Measurements from ENCODE around the gene SLC6A11. TPM values are rescaled to one million over a fixed set of nuclear protein-coding genes. Genes with fewer than 3 reads are reported as not detected.

SLC6A11 gene
- total RNA-seq, 1 donor from 2014 or later: 0.19 TPM

DNA sequence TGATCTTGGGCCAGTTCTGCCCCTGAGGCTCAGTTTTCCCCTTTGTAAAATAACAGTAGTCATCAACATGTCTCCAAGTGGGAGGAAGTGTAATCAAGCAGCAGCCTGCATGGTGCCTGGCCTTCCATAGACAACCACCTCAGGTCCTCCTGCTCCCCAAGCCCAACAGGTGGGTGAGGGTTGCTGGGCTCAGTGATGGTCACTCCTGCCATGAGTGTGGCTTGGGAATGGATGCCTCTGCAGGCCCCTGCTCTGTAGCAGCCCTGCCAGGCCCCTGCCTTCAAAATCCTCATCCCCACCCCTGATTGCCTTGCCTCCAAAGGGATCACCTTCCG lies 117.4 kb downstream of the SLC6A11 start:
- Mint-ChIP-seq H3K4me3 (ENCODE audit: low read depth) (no peak overlapping the region), H3K4me1 (ENCODE audit: low read depth) (no peaks in the 10 kb centered on the region), H3K27ac (no peak overlapping the region), H3K36me3 (ENCODE audit: insufficient read depth) (no peaks in the 10 kb centered on the region), H3K27me3 (peaks cover 26% of the 10 kb centered on the region), H3K9me3 (ENCODE audit: low read depth) (no peaks in the 10 kb centered on the region)
- TF ChIP-seq, protein P1, sequence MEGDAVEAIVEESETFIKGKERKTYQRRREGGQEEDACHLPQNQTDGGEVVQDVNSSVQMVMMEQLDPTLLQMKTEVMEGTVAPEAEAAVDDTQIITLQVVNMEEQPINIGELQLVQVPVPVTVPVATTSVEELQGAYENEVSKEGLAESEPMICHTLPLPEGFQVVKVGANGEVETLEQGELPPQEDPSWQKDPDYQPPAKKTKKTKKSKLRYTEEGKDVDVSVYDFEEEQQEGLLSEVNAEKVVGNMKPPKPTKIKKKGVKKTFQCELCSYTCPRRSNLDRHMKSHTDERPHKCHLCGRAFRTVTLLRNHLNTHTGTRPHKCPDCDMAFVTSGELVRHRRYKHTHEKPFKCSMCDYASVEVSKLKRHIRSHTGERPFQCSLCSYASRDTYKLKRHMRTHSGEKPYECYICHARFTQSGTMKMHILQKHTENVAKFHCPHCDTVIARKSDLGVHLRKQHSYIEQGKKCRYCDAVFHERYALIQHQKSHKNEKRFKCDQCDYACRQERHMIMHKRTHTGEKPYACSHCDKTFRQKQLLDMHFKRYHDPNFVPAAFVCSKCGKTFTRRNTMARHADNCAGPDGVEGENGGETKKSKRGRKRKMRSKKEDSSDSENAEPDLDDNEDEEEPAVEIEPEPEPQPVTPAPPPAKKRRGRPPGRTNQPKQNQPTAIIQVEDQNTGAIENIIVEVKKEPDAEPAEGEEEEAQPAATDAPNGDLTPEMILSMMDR (IDR thresholded peaks at IDR 0.05; ENCODE audit: unreplicated experiment): no peak
- no peak for DNase-seq (ENCODE audit: low spot score, unreplicated experiment)

DNA sequence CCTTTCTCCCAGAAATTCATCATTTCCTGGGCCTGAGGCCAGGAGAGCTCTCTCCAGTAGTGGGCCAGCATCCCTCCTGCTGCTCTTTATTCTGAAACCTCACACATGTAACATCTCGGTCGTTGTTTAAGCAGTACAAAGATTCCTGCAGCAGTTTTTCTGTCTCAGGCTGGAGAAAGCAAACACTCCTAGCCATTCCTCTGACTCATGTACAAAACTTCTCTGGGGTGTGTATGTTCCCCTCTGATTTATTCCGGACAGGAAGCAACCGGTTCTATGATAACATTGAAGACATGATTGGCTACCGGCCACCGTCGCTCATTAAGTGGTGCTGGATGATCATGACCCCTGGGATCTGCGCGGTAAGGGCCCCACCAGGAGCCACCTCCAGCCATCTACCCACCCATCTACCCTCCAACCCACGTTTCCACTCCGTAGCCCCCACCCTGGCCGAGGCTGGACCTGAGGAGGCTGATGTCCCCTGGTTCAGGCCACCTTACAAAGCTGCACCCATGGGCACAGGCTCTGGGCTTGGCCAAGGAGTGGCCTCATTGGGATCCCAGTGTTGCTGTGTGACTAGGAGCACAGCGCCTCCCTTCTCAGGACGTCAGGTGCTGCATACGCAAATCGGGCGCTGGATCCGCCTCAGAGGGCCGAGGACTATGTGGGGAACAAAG lies 117.9 kb downstream of the SLC6A11 start:
- Mint-ChIP-seq H3K9me3 (ENCODE audit: low read depth) (no peaks in the 10 kb centered on the region), H3K4me1 (ENCODE audit: low read depth) (no peaks in the 10 kb centered on the region), H3K4me3 (ENCODE audit: low read depth) (no peak overlapping the region), H3K27me3 (peaks cover 23% of the 10 kb centered on the region), H3K36me3 (ENCODE audit: insufficient read depth) (no peaks in the 10 kb centered on the region), H3K27ac (no peak overlapping the region)
- DNase-seq (ENCODE audit: low spot score, unreplicated experiment): no peak
- TF ChIP-seq, protein P1 (IDR thresholded peaks at IDR 0.05; ENCODE audit: unreplicated experiment): no peak

DNA sequence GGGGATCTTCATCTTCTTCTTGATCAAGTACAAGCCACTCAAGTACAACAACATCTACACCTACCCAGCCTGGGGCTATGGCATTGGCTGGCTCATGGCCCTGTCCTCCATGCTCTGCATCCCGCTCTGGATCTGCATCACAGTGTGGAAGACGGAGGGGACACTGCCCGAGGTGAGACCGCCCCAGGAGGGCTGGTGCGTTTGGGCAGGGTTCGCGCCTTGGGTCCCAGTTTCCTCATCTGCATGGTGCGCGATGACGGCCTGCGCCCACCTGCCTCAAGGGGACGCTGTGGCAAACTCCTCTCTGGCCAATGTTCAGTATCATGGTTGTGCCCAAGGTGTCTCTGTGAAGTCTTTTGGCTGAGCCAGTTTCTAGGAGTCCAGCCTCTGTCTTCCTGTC lies 119.0 kb downstream of the SLC6A11 start:
- Mint-ChIP-seq H3K36me3 (ENCODE audit: insufficient read depth) (no peaks in the 10 kb centered on the region), H3K4me1 (ENCODE audit: low read depth) (no peaks in the 10 kb centered on the region), H3K9me3 (ENCODE audit: low read depth) (no peaks in the 10 kb centered on the region), H3K27me3 (peaks cover 24% of the 10 kb centered on the region), H3K27ac (no peak overlapping the region), H3K4me3 (ENCODE audit: low read depth) (no peak overlapping the region)
- no peak for DNase-seq (ENCODE audit: low spot score, unreplicated experiment)
- TF ChIP-seq, protein P1 (IDR thresholded peaks at IDR 0.05; ENCODE audit: unreplicated experiment): no peak

DNA sequence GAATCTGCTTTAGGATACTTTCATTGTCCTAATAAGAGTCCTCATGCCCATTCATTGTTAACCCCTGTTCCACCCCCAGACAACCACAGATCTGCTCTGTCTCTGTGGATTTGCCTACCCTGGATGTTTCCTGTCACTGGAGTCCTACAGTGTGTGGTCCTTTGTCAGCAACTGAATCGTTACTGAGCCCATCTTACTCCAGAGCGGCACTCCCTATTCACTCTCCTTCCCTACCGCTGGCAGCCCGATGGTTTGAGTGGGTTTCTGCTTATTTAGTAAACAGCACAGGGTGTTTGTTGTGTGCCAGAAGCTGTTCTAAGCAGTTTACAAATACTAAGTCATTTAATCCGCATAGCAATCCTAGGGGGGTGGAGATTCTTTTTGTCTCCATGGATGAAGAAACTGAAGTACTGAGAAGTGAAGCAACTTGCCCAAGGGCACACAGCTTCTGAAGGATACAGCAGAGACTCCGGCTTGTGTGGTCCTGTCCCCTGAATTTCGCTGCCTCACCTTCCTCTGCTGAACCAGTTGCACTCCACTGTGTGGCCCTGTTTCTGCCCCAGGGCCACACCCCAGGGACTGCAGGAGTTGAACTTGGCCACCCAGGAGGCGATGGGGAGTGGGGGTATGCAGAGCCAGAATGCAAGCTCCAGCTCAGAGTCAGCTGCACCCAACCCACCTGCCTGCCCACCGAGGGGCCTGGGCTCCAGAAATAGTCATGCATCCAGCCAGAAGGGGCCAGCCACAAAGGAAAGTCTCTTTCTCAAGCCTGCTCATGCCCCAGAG lies 120.0 kb downstream of the SLC6A11 start:
- Mint-ChIP-seq H3K9me3 (ENCODE audit: low read depth) (no peaks in the 10 kb centered on the region), H3K27me3 (peaks cover 26% of the 10 kb centered on the region), H3K36me3 (ENCODE audit: insufficient read depth) (no peaks in the 10 kb centered on the region), H3K27ac (no peak overlapping the region), H3K4me3 (ENCODE audit: low read depth) (no peak overlapping the region), H3K4me1 (ENCODE audit: low read depth) (no peaks in the 10 kb centered on the region)
- DNase-seq (ENCODE audit: low spot score, unreplicated experiment): no peak
- TF ChIP-seq, protein P1 (IDR thresholded peaks at IDR 0.05; ENCODE audit: unreplicated experiment): no peak

DNA sequence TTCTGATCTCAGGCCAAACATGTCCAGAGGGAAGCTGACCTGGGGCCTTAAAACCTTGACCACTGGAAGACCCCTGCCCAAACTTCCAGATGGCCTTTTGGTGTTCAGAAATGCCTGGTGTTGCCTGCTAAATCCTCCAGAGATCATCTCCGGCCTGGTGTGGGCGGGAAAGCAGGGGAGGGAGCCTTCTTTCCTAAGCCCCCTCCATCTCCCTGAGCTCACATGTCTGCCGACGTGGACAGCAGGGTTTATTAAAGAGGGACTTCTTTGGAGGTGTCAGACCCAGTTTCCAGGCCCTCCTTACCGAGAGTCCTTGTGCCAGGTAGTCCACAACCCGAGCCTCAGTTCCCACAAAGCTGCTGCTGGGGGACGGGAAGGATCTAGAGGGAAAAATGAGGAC lies 120.7 kb downstream of the SLC6A11 start:
- no peaks in the 10 kb centered on the region for H3K9me3 Mint-ChIP-seq (ENCODE audit: low read depth)
- H3K27ac Mint-ChIP-seq: no peak overlapping the region
- TF ChIP-seq, protein P1 (IDR thresholded peaks at IDR 0.05; ENCODE audit: unreplicated experiment): no peak
- H3K4me1 Mint-ChIP-seq (ENCODE audit: low read depth): no peaks in the 10 kb centered on the region
- H3K4me3 Mint-ChIP-seq (ENCODE audit: low read depth): no peak overlapping the region
- H3K27me3 Mint-ChIP-seq: peaks cover 26% of the 10 kb centered on the region
- no peaks in the 10 kb centered on the region for H3K36me3 Mint-ChIP-seq (ENCODE audit: insufficient read depth)
- no peak for DNase-seq (ENCODE audit: low spot score, unreplicated experiment)
